T47D (cell line): ENCODE results near the gene TOR4A.
A peak's percentile ranks its signal among the peaks of the same experiment; 100 is the strongest.
"Not testable (repeated sequence)": the region's sequence is repeated elsewhere in the genome, so short reads cannot be mapped to it uniquely, and the experiment has no call there.

Experiments used
- DNase-seq, 2 experiments: peaks; one replicate each; pipeline versions ENCODE4 v3.0.0 to v3.0.0-alpha.2; 2011 to 2012; ENCODE audit warnings: low read depth in 1 of 2, low spot score in 1 of 2
- JUND ChIP-seq: IDR thresholded peaks from 2 replicates; pipeline ENCODE4 v1.6.1; 2012; ENCODE audit warnings: low read depth
- in situ Hi-C: cut with HindIII; loops from 2 replicates; pipeline ENCODE4 v1.10.0; 2016; ENCODE audit warnings: low sequenced_read_pairs, low pct_unique_long_range_greater_than_20kb

Gene TOR4A

DNA sequence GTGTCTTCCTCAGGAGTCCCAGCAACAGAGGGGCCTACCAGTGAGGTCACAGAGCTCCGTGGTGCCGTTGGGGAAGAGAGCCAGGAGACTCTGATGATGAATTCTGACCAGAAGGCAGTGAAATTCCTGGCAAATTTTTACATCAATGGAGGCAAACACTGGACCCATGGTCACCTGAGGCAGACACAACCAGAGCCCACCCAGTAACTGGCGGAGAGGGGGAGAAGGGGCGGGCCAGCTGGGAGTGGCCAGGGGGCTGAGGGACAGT is 26.4 kb upstream of the TOR4A start, which contains the start of gene STPG3:
TSS of gene STPG3 (plus strand) at position 93 of the 268 bp plus-strand sequence. CDS start at position 94, 1 bp downstream.
- DNase-seq = no peak
- no peak for TF ChIP-seq JUND
- in situ Hi-C loops = no loop called here

DNA sequence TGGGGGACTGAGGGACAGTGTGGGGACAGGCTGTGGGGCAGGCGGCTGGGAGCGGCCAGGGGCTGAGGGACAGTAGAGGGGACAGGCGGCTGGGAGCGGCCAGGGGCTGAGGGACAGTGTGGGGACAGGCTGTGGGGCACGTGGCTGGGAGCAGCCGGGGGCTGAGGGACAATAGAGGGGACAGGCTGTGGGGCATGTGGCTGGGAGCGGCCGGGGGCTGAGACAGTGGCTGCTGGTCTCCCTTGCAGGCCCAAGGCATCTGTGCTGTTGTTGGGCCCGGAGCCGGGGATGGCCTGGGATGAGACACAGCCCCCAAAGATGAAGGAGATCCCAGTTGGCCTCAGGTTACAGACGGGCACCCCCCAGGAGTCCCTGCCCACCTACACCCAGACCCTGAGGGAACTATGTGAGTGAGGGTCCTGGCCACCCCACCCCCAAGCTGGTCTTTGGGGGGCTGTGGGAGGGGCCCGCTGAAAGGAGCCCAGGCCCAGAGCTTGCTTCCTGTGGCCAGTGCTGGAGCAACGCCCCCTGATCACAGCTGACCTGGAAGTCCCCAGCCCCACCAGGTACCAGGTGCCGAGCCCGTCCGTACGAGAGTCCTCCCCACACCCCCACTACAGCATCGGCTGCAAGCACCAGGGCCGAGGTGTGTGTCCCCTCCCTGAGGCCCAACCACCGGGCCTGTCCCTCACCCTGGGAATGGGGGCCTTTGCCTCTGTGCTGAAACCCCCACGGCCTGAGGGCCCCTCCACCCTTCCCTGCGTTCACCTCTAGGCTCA is 25.8 kb upstream of the TOR4A start:
- no peak for TF ChIP-seq JUND
- no peak for DNase-seq
- in situ Hi-C loops = no loop called here

DNA sequence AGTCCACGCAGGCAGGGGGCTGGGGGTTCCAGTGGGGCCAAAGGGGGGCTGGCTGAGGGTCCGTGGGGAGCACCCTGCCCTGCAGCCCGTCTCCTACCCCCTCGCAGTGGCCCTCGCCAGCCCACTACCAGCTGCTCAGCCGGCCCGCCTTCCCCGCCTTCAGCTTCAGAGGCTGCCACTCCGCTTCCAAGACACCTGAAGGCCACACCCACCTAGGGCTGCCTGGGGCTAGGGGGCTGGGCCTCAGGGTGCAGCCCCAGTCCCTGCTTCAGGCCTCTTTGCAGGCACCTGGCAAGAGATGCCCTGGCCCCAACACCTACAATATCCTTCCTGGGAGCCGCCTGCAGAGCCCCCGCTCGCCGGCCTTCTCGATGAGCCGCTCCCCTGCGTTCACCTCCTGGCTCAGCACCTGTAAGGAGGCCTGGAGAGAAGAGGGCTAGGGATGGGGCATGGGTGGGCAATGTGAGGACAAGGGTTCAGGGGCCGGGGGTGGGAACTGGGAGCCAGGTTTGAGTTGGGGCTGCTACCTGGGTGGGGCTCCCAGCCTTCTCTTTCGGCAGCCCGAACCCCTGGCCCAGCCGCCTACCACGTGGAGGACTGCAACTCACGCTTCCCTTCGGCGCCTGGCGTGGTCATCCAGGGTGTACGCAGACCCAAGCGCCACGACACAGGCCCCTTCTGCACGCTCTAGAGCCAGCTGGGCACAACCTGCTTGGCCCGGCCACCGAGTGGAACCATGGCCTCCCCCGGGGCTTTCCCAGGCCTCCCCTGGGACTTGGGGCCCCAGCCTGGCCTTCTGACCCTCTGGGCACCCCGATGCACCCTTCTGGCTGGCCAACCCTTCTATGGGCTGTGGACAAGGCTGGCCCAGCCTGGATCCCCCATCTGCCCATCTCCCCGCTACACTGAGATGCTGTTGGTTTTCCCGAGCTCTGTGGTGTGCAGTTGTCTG is 24.7 kb upstream of the TOR4A start:
- TF ChIP-seq JUND = no peak
- no peak for DNase-seq
- in situ Hi-C loops = no loop called here

DNA sequence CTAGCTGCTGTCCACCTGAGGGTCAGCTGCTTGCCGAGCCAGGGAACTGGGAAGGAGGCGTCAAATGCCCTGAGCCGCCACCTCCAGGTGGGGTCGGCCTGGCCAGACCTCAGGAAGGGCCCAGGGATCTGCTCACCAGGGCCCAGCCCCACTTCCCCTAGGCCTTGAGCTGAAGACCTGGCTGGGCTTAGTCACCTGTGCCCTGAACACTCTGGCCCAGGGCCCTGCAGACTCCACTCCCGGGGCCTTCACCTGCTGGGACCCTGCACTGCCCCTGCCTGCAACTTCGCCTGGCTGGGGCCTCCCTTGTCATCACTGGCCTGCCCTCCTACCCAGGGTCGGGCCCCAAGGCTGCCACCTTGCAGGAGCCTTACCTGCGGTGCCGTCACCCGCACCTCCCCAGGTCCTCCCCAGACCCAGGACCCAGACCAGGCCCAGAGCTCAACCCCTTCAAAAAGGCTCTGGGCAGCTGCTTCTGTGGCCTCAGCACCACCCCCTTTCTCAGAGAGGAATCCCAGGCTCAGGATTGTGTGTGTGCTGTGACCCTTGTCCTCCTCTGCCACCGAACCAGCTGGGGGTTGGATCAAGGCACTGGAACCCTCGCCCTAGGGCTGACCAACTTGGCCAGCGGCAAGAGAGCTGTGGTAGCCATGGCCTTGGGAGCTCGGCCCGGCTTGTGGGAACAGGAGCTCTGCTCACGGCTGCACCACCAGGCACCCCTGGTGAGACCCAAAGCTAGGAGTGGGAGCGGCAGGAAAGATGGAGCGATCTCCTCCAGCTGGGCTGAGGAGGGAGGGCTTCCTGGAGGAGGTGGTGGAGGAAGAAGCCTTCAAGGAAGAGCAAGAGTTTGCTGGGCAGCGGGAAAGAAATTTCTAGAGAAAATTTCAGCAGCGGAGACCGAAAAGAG is 23.6 kb upstream of the TOR4A start:
- TF ChIP-seq JUND = no peak
- no peak for DNase-seq
- in situ Hi-C loops = no loop called here

DNA sequence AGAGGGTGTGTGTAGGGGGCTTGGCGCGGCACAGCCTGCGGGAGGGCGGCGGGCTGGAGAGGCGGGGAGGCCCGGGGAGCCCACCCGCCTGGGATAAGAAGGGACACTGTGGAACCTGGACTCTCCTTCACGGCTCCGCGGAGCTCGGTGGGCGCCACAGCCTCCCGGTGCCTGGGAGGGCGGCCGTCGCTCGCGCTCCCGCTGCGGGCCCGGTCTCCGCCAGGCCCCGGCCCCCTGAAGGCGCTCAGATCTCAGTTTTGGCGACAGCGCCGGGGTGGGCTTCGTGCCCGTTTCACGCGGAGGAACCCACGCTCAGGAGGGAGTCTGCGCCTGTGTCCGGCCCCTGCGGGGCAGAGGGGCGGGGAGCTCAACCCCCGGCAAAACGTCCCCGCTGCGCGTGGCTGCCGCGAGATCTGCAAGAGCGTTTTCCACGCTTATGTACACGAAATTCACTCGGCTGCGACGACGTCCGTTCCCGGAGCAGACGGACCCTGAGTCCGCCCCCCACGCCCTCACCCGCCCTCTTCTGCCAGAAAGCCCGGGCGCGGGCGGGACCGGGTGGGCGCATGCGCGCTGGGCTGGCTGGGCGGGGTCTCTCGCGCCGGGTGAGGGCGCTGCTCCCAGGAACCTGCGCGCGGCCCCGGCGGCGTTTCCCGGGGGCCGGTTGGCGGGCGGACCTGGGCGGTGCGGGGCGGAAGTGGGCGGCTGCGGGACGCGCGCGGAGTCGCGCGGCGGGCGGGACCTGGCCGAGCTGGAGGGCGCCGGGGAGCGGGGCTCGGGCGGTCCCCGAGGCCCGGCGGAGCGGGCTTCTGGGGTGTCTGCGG is 22.7 kb upstream of the TOR4A start, which contains the start of gene NELFB:
TSS of gene NELFB (plus strand) at position 704 of the 824 bp plus-strand sequence.
- in situ Hi-C loops = no loop called here
- DNase-seq = peak; percentile 96 to 100
- no peak for TF ChIP-seq JUND

DNA sequence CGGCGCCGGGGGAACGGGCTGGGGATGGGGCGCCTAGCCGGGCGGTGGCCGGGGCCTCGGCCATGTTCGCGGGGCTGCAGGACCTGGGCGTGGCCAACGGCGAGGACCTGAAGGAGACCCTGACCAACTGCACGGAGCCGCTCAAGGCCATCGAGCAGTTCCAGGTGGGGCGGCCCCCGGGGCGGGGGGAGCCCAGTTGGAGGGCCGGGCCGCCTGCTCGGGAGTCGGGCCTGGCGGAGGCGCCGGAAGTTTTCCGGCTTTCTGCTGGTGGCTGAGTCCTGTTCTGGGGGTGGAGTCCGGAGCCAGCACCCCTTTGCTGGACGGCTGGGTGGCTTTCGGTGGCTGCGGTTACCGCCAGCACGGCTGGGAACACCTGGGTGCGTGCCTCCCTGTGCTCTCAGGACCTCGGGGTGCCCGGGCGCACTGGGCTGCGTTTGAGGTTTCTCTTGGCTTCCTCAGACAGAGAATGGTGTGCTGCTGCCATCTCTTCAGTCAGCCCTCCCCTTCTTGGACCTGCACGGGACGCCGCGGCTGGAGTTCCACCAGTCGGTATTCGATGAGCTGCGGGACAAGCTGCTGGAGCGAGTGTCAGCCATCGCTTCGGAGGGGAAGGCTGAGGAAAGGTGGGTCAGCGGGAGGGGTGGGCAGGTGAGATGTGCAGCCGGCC is 21.9 kb upstream of the TOR4A start:
- in situ Hi-C loops = no loop called here
- peak in 1 of 2 experiments; percentile 52 for DNase-seq
- TF ChIP-seq JUND = no peak

DNA sequence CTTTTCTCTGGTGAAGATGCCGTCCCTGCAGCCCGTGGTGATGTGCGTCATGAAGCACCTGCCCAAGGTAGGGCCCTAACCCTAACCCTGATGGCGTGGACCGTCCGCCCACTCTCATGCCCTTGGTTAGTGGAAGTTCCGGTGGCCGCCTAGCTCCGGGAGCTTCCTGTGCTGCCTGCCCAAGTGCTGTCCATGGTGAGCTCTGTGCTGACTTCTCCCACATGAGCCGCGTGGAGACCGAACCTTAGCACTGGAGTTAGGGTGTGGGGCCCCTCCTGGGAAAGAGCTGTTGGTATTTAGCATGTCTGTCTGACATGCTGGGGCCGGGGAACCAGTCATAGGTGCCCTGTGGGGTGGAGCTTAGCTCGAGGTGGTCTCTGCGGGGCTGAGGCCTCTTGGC is 21.2 kb upstream of the TOR4A start:
- in situ Hi-C loops = no loop called here
- TF ChIP-seq JUND = no peak
- DNase-seq = no peak

DNA sequence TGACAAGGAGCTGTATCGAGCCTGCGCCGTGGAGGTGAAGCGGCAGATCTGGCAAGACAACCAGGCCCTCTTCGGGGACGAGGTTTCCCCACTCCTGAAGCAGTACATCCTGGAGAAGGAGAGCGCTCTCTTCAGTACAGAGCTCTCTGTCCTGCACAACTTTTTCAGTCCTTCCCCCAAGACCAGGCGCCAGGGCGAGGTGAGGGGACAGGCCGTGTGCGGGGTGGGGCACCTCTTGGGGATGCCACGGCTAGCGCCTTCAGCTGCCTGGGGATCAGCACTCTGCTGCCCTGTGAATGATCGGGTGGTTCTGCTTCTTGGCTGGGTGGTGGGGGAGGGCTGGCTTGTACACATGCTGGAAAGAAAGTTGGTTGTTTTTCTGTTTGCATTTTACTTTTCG is 20.7 kb upstream of the TOR4A start:
- DNase-seq = no peak
- no peak for TF ChIP-seq JUND
- in situ Hi-C loops = no loop called here

DNA sequence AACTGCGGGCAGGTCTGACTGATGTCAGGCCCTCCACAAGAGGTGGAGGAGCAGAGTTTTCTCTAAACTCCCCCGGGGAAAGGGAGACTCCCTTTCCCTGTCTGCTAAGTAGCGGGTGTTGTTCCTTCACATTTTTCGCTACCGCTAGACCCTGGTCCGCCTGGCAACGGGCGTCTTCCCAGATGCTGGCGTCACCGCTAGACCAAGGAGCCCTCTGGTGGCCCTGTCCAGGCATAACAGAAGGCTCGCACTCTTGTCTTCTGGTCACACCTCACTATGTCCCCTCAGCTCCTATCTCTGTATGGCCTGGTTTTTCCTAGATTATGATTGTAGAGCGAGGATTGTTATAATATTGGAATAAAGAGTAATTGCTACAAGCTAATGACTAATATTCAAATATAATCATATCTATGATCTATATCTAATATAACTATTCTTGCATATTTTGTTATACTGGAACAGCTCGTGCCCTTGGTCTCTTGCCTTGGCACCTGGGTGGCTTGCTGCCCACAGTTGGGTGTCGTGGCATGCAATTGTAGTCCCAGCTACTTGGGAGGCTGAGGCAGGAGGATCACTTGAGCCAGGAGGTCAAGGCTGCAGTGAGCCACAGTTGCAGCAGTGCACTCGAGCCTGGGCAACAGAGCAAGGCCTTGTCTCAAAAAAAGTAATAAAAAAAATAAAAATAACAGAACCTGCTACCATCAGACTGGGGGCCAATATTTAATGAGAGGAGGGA is 15.2 kb upstream of the TOR4A start:
- DNase-seq = peak in 1 of 2 experiments; percentile 62
- in situ Hi-C loops = not testable (repeated sequence)

DNA sequence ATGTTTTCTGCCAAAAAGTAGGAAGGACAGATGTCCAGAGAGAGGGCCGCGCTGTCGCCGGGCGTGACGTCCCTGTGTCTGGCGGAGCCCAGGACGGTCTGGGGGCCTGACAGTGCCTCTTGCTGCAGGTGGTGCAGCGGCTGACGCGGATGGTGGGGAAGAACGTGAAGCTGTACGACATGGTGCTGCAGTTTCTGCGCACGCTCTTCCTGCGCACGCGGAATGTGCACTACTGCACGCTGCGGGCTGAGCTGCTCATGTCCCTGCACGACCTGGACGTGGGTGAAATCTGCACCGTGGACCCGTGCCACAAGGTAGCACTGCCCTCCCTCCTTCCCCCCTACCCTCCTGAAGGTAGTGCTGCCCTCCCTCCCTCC is 14.6 kb upstream of the TOR4A start:
- no peak for TF ChIP-seq JUND
- in situ Hi-C loops = no loop called here
- no peak for DNase-seq

DNA sequence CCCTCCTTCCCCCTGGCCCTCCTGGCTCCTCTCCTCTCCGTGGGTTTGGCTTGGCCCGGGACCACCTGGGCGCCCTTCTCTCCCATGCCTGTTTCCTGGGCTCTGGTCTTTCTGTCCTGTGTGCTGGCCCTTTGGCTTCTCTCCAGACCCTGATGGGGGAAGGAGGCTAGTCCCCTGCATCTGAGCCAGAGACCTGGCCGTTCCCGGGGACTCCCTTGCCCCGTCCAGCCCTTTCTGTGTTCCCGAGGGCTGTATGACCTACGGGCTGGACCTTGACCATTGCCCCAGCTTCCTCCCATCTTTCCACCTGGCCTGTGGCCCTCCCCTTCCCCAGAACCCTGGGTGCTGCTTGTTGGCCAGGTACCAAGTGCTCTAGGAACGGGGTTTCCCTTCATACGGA is 14.0 kb upstream of the TOR4A start:
- no peak for DNase-seq
- in situ Hi-C loops = no loop called here

More for the DNA sequence above, 14.0 kb upstream of the TOR4A start:
- TF ChIP-seq JUND = no peak
